Panc1 (cell line): ENCODE results near the gene LDAF1. TPM values are rescaled to one million over a fixed set of nuclear protein-coding genes. Genes with fewer than 3 reads are reported as not detected.

ENCODE experiments used
- ATAC-seq: fragments of 200-7000 bp; cut with Tn5 transposase; 2 replicates; pipeline ENCODE4 v1.9.1; 2020; ENCODE audit warnings: mild to moderate bottlenecking, moderate library complexity
- BruUV-seq: library from RNA; stranded (reverse); fragments of 400-500 nt; replicated peaks from 2 replicates; lab custom pipeline; 2021; lab: Mats Ljungman, UMichigan
- CTCF ChIA-PET: fragments of 300-600 bp; sonication (Branson Sonifier 250); formaldehyde crosslinking; loops from one replicate; lab custom pipeline; 2022; ENCODE audit warnings: antibody characterized with exemption; lab: Charles Lee
- POLR2A ChIA-PET: fragments of 300-600 bp; sonication (Branson Sonifier 250); formaldehyde crosslinking; loops from one replicate; lab custom pipeline; 2022; ENCODE audit warnings: antibody characterized with exemption; lab: Charles Lee
- DNase-seq: peaks from one replicate; pipeline ENCODE4 v3.0.0-alpha.2; 2010; ENCODE audit warnings: low read depth, low spot score
- H3K27ac ChIP-seq: 2 replicates; pipeline ENCODE4 v1.5.1; 2011; ENCODE audit warnings: mild to moderate bottlenecking, low read length, inconsistent platforms
- H3K27me3 ChIP-seq: fragments of 200-500 bp; sonication (Bioruptor generic); 2 replicates; pipeline ENCODE4 v1.6.0; 2014; ENCODE audit warnings: low read length, inconsistent platforms; ENCODE audit not compliant: control insufficient read depth, insufficient read depth
- H3K36me3 ChIP-seq: fragments of 200-500 bp; sonication (Bioruptor generic); 2 replicates; pipeline ENCODE4 v1.5.1; 2014; ENCODE audit warnings: inconsistent platforms, mild to moderate bottlenecking, low read length, moderate library complexity; ENCODE audit not compliant: control insufficient read depth, insufficient read depth
- H3K4me1 ChIP-seq: 2 replicates; pipeline ENCODE4 v1.5.1; 2011; ENCODE audit warnings: inconsistent platforms, mild to moderate bottlenecking, low read length, moderate library complexity; ENCODE audit not compliant: control insufficient read depth, insufficient read depth
- H3K4me3 ChIP-seq, 2 experiments: 2 replicates each; pipeline ENCODE4 v1.5.1; 2011 to 2012; ENCODE audit warnings: low read depth in 2 of 2, low read length in 2 of 2, mild to moderate bottlenecking in 2 of 2, inconsistent platforms in 1 of 2, moderate library complexity in 1 of 2
- H3K9me3 ChIP-seq: fragments of 200-500 bp; sonication (Bioruptor generic); 2 replicates; pipeline ENCODE4 v1.5.1; 2014; ENCODE audit warnings: low read depth, mild to moderate bottlenecking, inconsistent platforms, low read length, moderate library complexity; ENCODE audit not compliant: control insufficient read depth, insufficient read depth
- CTCF ChIP-seq: fragments of 450-650 bp; IDR thresholded peaks from 2 replicates; pipeline ENCODE4 v1.5.1; 2017; ENCODE audit warnings: mild to moderate bottlenecking
- POLR2AphosphoS5 ChIP-seq: IDR thresholded peaks from 2 replicates; pipeline ENCODE4 v1.6.1; 2012; ENCODE audit warnings: mild to moderate bottlenecking, low read depth, low read length, moderate library complexity
- REST ChIP-seq, 2 experiments: IDR thresholded peaks; 2 replicates each; pipeline ENCODE4 v1.6.1; 2011 to 2012; ENCODE audit warnings: low read depth in 2 of 2, control low read depth in 1 of 2, low read length in 1 of 2, mild to moderate bottlenecking in 1 of 2, moderate library complexity in 1 of 2; ENCODE audit not compliant: insufficient read depth in 1 of 2
- SIN3A ChIP-seq: IDR thresholded peaks from 2 replicates; pipeline ENCODE4 v1.6.1; 2012; ENCODE audit warnings: low read depth, mild to moderate bottlenecking, low read length, moderate library complexity, borderline replicate concordance; ENCODE audit not compliant: insufficient read depth
- TCF7L2 ChIP-seq: IDR thresholded peaks from 2 replicates; pipeline ENCODE4 v1.6.1; 2011; ENCODE audit warnings: mild to moderate bottlenecking, low read depth, low read length, inconsistent platforms
- in situ Hi-C: cut with HindIII; loops from 2 replicates; pipeline ENCODE4 v1.10.0; 2016; ENCODE audit warnings: low sequenced_read_pairs, low pct_unique_long_range_greater_than_20kb
- intact Hi-C: fragments of 100-400 bp; cut with micrococcal nuclease; formaldehyde crosslinking; loops from one replicate; pipeline ENCODE4 v1.10.0; 2022; ENCODE audit not compliant: unreplicated experiment
- total RNA-seq: library from RNA; stranded (reverse); gene quantifications from one replicate; pipeline ENCODE4 v1.2.1, GENCODE V29; 2021; ENCODE audit not compliant: unreplicated experiment

LDAF1 gene
- total RNA-seq, 1 experiment from 2014 or later = 15.2 TPM

GRCh38 chr16:21156767-21157467, 1.6 kb upstream of the LDAF1 start:
- TF ChIP-seq CTCF = peak; percentile 82
- no peak for TF ChIP-seq REST (IDR thresholded peaks at IDR 0.05; ENCODE audit: insufficient read depth in 1 of 2, low read depth in 2 of 2, low read length in 1 of 2)
- ChIA-PET POLR2A (interaction anchor here (0.6 kb wide), 2 partner anchors 30 to 256 kb away, joined by 4 to 8 read pairs; partner anchors contain the start of gene LYRM1), CTCF (interaction anchor here (0.7 to 1.5 kb wide), 3 partner anchors 32 to 180 kb away, joined by 4 to 23 read pairs (median 8); no protein-coding TSS in a partner anchor)
- intact Hi-C loops (loop anchor here (5.0 kb wide), 1 partner anchor 145 kb away; no protein-coding TSS in a partner anchor), in situ Hi-C loops (no loop called here)
- no peaks in the 10 kb centered on the region; the same call in 1 of the 2 replicates for H3K36me3 ChIP-seq
- H3K4me1 ChIP-seq = peaks cover 3% of the 10 kb centered on the region; the same call in 1 of the 2 replicates
- ATAC-seq (peak; percentile 61), DNase-seq (peak; percentile 75)
- H3K9me3 ChIP-seq = no peaks in the 10 kb centered on the region
- no peak overlapping the region for H3K27ac ChIP-seq
- H3K4me3 ChIP-seq = no peak overlapping the region
- BruUV-seq = no TSS peak
- H3K27me3 ChIP-seq = no peaks in the 10 kb centered on the region

- Histone ChIP-seq H3K9me3 (no peaks in the 10 kb centered on the region), H3K4me1 (peaks cover 3% of the 10 kb centered on the region; the same call in 1 of the 2 replicates), H3K27ac (no peak overlapping the region), H3K4me3 (peak overlapping the region in 1 of 2 experiments; percentile 76; a peak in 2 of 4 replicates), H3K27me3 (no peaks in the 10 kb centered on the region), H3K36me3 (no peaks in the 10 kb centered on the region; the same call in 1 of the 2 replicates)
- in situ Hi-C loops = no loop called here
- BruUV-seq = no TSS peak
- TF ChIP-seq TCF7L2 = no peak
- TF ChIP-seq POLR2AphosphoS5 = no peak
- no peak for TF ChIP-seq CTCF
- no peak for TF ChIP-seq REST (IDR thresholded peaks at IDR 0.05; ENCODE audit: insufficient read depth in 1 of 2, low read depth in 2 of 2, low read length in 1 of 2)
- no peak for TF ChIP-seq SIN3A
- DNase-seq (no peak), ATAC-seq (no peak)
- POLR2A ChIA-PET = no interaction called here
- intact Hi-C loops = loop anchor here (5.0 kb wide), 1 partner anchor 145 kb away; no protein-coding TSS in a partner anchor
- CTCF ChIA-PET = interaction anchor here (0.6 to 1.5 kb wide), 2 partner anchors 29 to 143 kb away, joined by 6 to 23 read pairs; no protein-coding TSS in a partner anchor
Measured at GRCh38 chr16:21157632-21158031, 842 bp upstream of the LDAF1 start.
